ENCODE data around the gene ADAR. TPM values are rescaled to one million over a fixed set of nuclear protein-coding genes. Genes with fewer than 3 reads are reported as not detected.
"Not testable (repeated sequence)": the region's sequence is repeated elsewhere in the genome, so short reads cannot be mapped to it uniquely, and the experiment has no call there.

ADAR gene
- total and polyA plus RNA-seq, 12 donors = 18.5 to 160 (median 123) TPM

GRCh38 chr1:154652893-154653292 is 44.9 kb upstream of the ADAR start:
- H3K27me3 ChIP-seq = peaks cover 5% of the 10 kb centered on the region
- H3K4me3 ChIP-seq = no peak overlapping the region
- H3K9me3 ChIP-seq (replicated peaks in 1 of 3) = peaks cover 0 to 10% (median 0%) of the 10 kb centered on the region in 3 donors
- TF ChIP-seq CTCF (IDR thresholded peaks at IDR 0.05) (no peak), POLR2A (IDR thresholded peaks at IDR 0.05) (no peak)
- DNase-seq = no peak
- H3K36me3 ChIP-seq (replicated peaks in 1 of 2) = no peaks in the 10 kb centered on the region
- no peak overlapping the region for H3K27ac ChIP-seq
- intact Hi-C loops (cut with DNase I) = loop anchor here in 1 of 2 donors (10.0 kb wide), 1 partner anchor 88 kb away; the partner anchor contains the start of gene CHRNB2
- no peaks in the 10 kb centered on the region for H3K4me1 ChIP-seq (replicated peaks in 1 of 2)

- H3K27ac ChIP-seq; intact Hi-C loops (cut with DNase I): not testable (repeated sequence)
- 92 to 98% (median 95%) methylated on average over 3 of the region's 3 CpGs for WGBS, 4 donors
Measured at GRCh38 chr1:154644724-154645123, 36.7 kb upstream of the ADAR start.

GRCh38 chr1:154641534-154641933 is 33.5 kb upstream of the ADAR start:
- no peak overlapping the region for H3K27ac ChIP-seq
- 88 to 100% (median 94%) methylated on average over 1 of the region's 1 CpG for WGBS, 4 donors
- intact Hi-C loops (cut with DNase I) = no loop called here
- no peaks in the 10 kb centered on the region for H3K9me3 ChIP-seq (replicated peaks in 1 of 3)
- no peak overlapping the region for H3K4me3 ChIP-seq
- no peaks in the 10 kb centered on the region for H3K36me3 ChIP-seq (replicated peaks in 1 of 2)
- TF ChIP-seq CTCF (IDR thresholded peaks at IDR 0.05) (no peak), POLR2A (IDR thresholded peaks at IDR 0.05) (no peak)
- DNase-seq = no peak
- no peaks in the 10 kb centered on the region for H3K27me3 ChIP-seq
- H3K4me1 ChIP-seq (replicated peaks in 1 of 2) = no peaks in the 10 kb centered on the region

More at GRCh38 chr1:154644724-154645123, 36.7 kb upstream of the ADAR start:
- H3K36me3 ChIP-seq (replicated peaks in 1 of 2); H3K4me1 ChIP-seq (replicated peaks in 1 of 2); DNase-seq; H3K9me3 ChIP-seq (replicated peaks in 1 of 3); H3K27me3 ChIP-seq; H3K4me3 ChIP-seq: not testable (repeated sequence)

GRCh38 chr1:154639876-154640275 is 31.9 kb upstream of the ADAR start:
- no peaks in the 10 kb centered on the region for H3K9me3 ChIP-seq (replicated peaks in 1 of 3)
- H3K4me1 ChIP-seq (replicated peaks in 1 of 2) = no peaks in the 10 kb centered on the region
- no peak overlapping the region for H3K4me3 ChIP-seq
- intact Hi-C loops (cut with DNase I) = no loop called here
- no peak for TF ChIP-seq CTCF (IDR thresholded peaks at IDR 0.05)
- TF ChIP-seq POLR2A (IDR thresholded peaks at IDR 0.05) = no peak
- no peaks in the 10 kb centered on the region for H3K36me3 ChIP-seq (replicated peaks in 1 of 2)
- DNase-seq = no peak
- no peak overlapping the region for H3K27ac ChIP-seq
- H3K27me3 ChIP-seq = peaks cover 7% of the 10 kb centered on the region

GRCh38 chr1:154635171-154635570 is 27.2 kb upstream of the ADAR start:
- Histone ChIP-seq H3K4me1 (replicated peaks in 1 of 2) (no peaks in the 10 kb centered on the region), H3K27ac (no peak overlapping the region), H3K36me3 (replicated peaks in 1 of 2) (no peaks in the 10 kb centered on the region), H3K4me3 (no peak overlapping the region), H3K27me3 (peaks cover 7% of the 10 kb centered on the region), H3K9me3 (replicated peaks in 1 of 3) (no peaks in the 10 kb centered on the region)
- TF ChIP-seq POLR2A (IDR thresholded peaks at IDR 0.05) (no peak), CTCF (IDR thresholded peaks at IDR 0.05) (no peak)
- intact Hi-C loops (cut with DNase I) = no loop called here
- no peak for DNase-seq
- WGBS, 4 donors = 32 to 56% (median 45%) methylated on average over 2 of the region's 2 CpGs

Measured in adrenal gland (tissue), 12 donors.